ENCODE data around the gene KCNIP3.

- TF ChIP-seq EZH2 (IDR thresholded peaks at IDR 0.05) (no peak), POLR2AphosphoS5 (IDR thresholded peaks at IDR 0.05; ENCODE audit: borderline replicate concordance, low read depth, low read length) (no peak)
These were observed 79.4 kb downstream of the KCNIP3 start for GRCh38 chr2:95376311-95377215.
